ENCODE data around the gene NKAIN2.

GRCh38 chr6:124858564-124858963 lies 1054.9 kb downstream of the NKAIN2 start:
- no peak for TF ChIP-seq CTCF (optimal IDR thresholded peaks at IDR 0.05 in 1 of 3, IDR thresholded peaks at IDR 0.05 in 1 of 3, conservative IDR thresholded peaks at IDR 0.05 in 1 of 3; ENCODE audit: extremely low read depth in 1 of 3, insufficient read depth in 2 of 3, low read length in 3 of 3)
- no peak for TF ChIP-seq EZH2 (IDR thresholded peaks at IDR 0.05; ENCODE audit: low read length)
